Measurements from ENCODE around the gene PLCD4.
A peak's percentile ranks its signal among the peaks of the same experiment; 100 is the strongest.

The PLCD4 gene

DNA sequence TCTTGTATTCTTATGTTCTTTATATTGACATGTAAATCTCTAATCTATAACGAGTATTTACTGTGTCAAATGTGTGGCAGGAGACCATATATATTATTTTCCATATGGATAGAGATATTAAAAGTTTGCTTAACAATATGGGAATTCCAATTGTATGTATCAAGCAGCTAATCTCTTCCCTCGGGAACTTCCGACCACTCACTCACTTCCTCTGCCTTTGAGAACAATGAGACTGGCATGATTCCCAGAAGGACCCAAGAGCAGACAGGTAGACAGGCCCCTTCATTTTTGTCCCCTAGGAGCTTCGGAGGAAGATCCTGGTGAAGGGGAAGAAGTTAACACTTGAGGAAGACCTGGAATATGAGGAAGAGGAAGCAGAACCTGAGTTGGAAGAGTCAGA lies 24.1 kb downstream of the PLCD4 start:
- Mint-ChIP-seq H3K9me3 (no peaks in the 10 kb centered on the region), H3K4me1 (no peaks in the 10 kb centered on the region), H3K27me3 (no peaks in the 10 kb centered on the region), H3K36me3 (ENCODE audit: insufficient read depth) (peaks cover 20% of the 10 kb centered on the region), H3K27ac (ENCODE audit: low read depth) (no peak overlapping the region), H3K4me3 (no peak overlapping the region)
- ATAC-seq (replicated peaks; ENCODE audit: extremely low read depth, poor library complexity, severe bottlenecking) (no peak), DNase-seq (ENCODE audit: low spot score in 2 of 2) (no peak)

DNA sequence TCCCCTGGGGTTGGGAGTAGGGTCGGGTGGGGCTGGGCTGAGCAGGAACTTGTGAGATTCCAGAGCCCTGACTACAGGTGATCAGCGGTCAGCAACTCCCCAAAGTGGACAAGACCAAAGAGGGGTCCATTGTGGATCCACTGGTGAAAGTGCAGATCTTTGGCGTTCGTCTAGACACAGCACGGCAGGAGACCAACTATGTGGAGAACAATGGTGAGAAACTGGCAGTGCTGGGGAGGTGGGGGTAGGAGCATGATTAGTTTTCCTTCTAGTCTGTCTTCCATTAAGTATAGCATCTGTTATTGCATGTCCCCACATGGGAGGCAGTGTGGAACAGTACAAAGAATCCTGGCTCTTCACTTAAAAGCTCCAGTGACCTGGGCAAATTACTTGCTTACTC lies 28.0 kb downstream of the PLCD4 start:
- ATAC-seq (replicated peaks; ENCODE audit: extremely low read depth, poor library complexity, severe bottlenecking) (no peak), DNase-seq (ENCODE audit: low spot score in 2 of 2) (no peak)
- peaks cover 45% of the 10 kb centered on the region for H3K36me3 Mint-ChIP-seq (ENCODE audit: insufficient read depth)
- no peaks in the 10 kb centered on the region for H3K9me3 Mint-ChIP-seq
- H3K27me3 Mint-ChIP-seq: no peaks in the 10 kb centered on the region
- H3K4me1 Mint-ChIP-seq: peaks cover 5% of the 10 kb centered on the region
- no peak overlapping the region for H3K27ac Mint-ChIP-seq (ENCODE audit: low read depth)
- no peak overlapping the region for H3K4me3 Mint-ChIP-seq

DNA sequence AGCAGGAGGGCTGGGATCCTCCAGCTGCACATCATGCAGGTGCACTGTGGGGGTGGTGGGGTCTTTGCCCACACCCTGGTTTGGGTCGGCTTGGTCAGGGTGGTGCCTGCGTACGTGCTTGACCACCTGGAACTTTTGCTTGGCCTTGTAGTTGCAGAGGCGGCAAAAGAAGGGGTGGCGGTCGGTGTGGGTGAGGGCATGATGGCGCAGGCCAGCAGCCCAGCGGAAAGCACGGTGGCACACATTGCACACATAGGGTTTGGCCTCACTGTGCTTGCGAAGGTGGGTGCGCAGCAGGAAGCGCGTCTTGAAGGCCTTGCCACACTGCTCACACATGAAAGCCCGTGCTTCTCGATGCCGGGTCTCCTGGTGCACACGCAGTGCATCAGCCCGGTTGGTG lies 30.7 kb downstream of the PLCD4 start:
- ATAC-seq (replicated peaks; ENCODE audit: extremely low read depth, poor library complexity, severe bottlenecking): no peak
- DNase-seq (ENCODE audit: low spot score in 2 of 2): no peak
- H3K4me3 Mint-ChIP-seq: no peak overlapping the region
- H3K27me3 Mint-ChIP-seq: no peaks in the 10 kb centered on the region
- no peaks in the 10 kb centered on the region for H3K9me3 Mint-ChIP-seq
- peaks cover 57% of the 10 kb centered on the region for H3K36me3 Mint-ChIP-seq (ENCODE audit: insufficient read depth)
- H3K4me1 Mint-ChIP-seq: peaks cover 5% of the 10 kb centered on the region
- no peak overlapping the region for H3K27ac Mint-ChIP-seq (ENCODE audit: low read depth)

DNA sequence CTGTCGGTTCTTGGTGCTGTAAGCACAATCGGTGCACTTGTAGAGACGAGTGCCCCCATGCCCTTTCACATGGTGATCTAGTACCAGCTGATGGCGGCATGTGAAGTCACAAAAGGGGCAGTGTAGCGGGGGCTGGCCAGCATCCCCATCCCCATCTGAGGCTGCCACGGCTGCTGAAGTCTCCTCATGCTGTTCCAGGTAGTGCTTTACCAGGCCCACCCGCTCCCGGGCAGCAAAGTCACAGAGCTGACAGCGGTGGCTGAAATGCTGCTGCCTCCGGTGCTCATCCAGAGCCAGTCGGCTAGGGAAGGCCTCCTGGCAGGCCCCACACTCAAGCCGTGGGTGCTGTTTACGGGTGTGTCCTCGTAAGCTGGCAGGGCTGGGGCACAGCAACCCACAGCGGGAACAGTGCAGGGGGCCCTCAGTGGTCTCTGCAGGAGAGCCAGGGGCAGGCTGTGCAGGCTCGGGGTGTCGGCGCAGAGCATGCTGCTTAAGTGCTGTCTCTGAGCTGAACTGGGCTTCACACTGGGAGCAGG lies 34.5 kb downstream of the PLCD4 start:
- no peak for ATAC-seq (replicated peaks; ENCODE audit: extremely low read depth, poor library complexity, severe bottlenecking)
- Mint-ChIP-seq H3K4me1 (peaks cover 5% of the 10 kb centered on the region), H3K27me3 (no peaks in the 10 kb centered on the region), H3K4me3 (no peak overlapping the region), H3K9me3 (no peaks in the 10 kb centered on the region), H3K27ac (ENCODE audit: low read depth) (no peak overlapping the region), H3K36me3 (ENCODE audit: insufficient read depth) (peaks cover 56% of the 10 kb centered on the region)
- DNase-seq (ENCODE audit: low spot score in 2 of 2): no peak

DNA sequence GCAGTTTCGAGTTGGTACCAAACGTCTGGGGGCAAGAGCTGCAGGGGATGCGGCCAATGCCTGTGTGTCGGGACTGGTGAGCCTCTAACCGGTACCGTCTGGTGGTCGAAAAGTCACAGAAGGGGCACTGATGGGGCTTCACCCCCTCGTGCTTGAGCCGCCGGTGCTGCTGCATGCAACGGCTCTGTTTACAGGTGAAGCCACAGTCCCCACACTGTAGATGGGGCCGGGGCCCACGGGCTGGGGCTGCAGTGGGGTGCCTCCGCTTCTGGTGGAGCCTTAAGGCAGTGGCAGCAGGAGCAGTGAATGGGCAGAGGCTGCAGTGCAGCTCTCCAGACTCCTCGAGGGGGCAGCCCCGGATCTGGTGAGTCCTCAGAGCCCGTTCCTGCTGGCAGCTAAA lies 35.1 kb downstream of the PLCD4 start:
- H3K36me3 Mint-ChIP-seq (ENCODE audit: insufficient read depth): peaks cover 60% of the 10 kb centered on the region
- H3K9me3 Mint-ChIP-seq: no peaks in the 10 kb centered on the region
- no peak for DNase-seq (ENCODE audit: low spot score in 2 of 2)
- ATAC-seq (replicated peaks; ENCODE audit: extremely low read depth, poor library complexity, severe bottlenecking): no peak
- no peak overlapping the region for H3K27ac Mint-ChIP-seq (ENCODE audit: low read depth)
- peaks cover 1% of the 10 kb centered on the region for H3K4me1 Mint-ChIP-seq
- H3K27me3 Mint-ChIP-seq: no peaks in the 10 kb centered on the region
- H3K4me3 Mint-ChIP-seq: no peak overlapping the region

DNA sequence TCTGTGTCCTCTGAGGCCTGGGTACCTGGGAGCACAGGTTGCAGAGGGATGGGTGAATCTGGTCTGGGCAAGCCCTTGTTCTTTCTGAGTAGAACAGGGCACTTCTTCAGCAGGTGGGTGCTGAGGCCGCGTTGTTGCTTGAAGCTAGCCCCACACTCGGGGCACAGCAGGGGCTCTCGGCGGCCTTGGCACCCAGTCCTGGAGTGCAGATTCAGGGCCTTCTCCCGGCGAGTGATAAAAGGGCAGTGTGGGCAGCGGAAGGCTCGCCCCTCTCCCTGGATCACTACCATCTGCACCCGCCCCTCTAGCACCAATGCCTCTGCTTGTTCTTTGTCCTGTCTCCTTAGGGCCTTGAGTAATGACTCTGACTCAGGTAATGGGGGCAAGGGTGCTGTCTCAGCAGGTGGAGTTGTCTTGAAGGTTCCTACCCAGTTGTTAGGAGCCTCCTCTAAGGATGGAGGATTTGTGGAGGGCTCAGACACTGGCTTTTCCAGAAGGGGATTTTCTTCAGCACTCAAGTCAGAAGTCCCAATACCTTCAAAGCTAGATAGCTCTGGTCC lies 36.1 kb downstream of the PLCD4 start:
- ATAC-seq (replicated peaks; ENCODE audit: extremely low read depth, poor library complexity, severe bottlenecking) (no peak), DNase-seq (ENCODE audit: low spot score in 2 of 2) (no peak)
- no peak overlapping the region for H3K4me3 Mint-ChIP-seq
- H3K27ac Mint-ChIP-seq (ENCODE audit: low read depth): peak overlapping the region; percentile 32
- no peaks in the 10 kb centered on the region for H3K9me3 Mint-ChIP-seq
- H3K36me3 Mint-ChIP-seq (ENCODE audit: insufficient read depth): peaks cover 64% of the 10 kb centered on the region
- peaks cover 10% of the 10 kb centered on the region for H3K4me1 Mint-ChIP-seq
- H3K27me3 Mint-ChIP-seq: no peaks in the 10 kb centered on the region

DNA sequence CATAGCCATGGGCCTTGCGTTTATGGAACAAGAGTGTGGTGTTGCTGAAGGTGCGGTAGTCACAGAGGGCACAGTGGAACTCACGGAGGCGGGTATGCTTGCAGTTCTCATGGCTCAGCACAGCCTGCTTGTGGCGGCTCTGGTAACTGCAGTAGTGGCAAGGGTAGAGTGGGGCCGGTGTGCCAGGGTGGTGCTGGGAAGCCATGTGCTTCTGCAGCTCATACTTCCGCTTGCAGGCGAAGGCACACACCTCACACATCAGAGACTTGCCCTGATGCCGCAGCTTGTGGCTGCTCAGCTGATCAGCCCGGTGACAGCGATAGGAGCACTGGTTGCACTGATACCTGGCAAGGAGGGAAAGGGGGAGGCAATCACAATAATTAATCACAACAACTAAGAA lies 37.0 kb downstream of the PLCD4 start:
- no peak for DNase-seq (ENCODE audit: low spot score in 2 of 2)
- Mint-ChIP-seq H3K4me3 (no peak overlapping the region), H3K27ac (ENCODE audit: low read depth) (no peak overlapping the region), H3K27me3 (no peaks in the 10 kb centered on the region), H3K9me3 (no peaks in the 10 kb centered on the region), H3K4me1 (peaks cover 10% of the 10 kb centered on the region), H3K36me3 (ENCODE audit: insufficient read depth) (peaks cover 59% of the 10 kb centered on the region)
- ATAC-seq (replicated peaks; ENCODE audit: extremely low read depth, poor library complexity, severe bottlenecking): no peak

DNA sequence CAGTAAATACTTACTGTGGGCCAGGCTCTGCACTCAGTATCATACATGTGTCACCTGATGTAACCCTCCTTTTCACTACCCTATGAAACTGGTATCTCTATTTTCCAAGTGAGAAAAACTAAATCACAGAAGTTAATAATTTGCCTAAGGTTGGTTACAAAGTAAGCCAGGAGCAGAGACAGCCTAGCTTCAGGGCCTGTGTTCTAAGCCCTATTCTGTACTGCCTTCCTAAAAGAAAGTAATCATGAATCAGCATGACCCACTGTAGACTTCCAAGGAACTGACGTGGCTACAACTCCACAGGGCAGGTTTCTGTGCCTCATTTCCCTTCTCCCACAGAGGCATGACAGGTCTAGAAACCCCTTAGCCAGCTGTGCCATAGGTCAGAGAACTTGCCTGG lies 37.4 kb downstream of the PLCD4 start:
- ATAC-seq (replicated peaks; ENCODE audit: extremely low read depth, poor library complexity, severe bottlenecking) (no peak), DNase-seq (ENCODE audit: low spot score in 2 of 2) (no peak)
- Mint-ChIP-seq H3K4me1 (peaks cover 10% of the 10 kb centered on the region), H3K27ac (ENCODE audit: low read depth) (no peak overlapping the region), H3K9me3 (no peaks in the 10 kb centered on the region), H3K27me3 (no peaks in the 10 kb centered on the region), H3K36me3 (ENCODE audit: insufficient read depth) (peaks cover 58% of the 10 kb centered on the region), H3K4me3 (no peak overlapping the region)

DNA sequence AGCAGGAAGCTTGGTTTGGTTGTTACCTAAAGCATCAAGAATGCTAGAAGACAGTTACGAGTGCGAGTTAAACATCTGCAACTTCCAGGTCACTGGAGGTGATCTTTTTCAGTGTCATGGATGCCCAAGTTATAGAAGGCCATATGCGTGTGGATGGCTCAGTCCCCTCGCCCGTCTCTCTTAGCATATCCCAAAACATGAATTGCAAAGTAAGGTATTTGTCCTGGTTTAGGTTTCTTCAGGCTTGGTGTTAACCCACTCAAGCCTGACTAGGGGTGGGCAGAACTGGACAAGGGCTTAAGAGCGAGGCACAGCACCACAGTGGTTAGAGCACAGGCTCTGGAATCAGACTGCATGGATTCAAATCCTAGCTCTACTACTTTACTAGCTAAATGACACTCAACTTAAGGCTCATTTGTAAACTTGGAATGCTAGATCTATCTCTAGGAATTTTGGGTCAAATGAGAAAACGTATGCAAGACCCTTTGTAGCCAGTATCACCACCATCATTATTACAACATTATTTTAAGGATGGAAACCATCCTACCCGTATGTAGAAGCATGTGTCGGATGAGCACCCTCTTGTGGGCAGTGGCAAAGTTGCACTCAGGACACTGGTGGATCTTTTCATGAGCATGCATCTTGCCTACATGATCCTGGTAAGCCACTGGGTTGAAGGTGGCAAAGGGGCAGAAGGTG lies 40.5 kb downstream of the PLCD4 start:
- ATAC-seq (replicated peaks; ENCODE audit: extremely low read depth, poor library complexity, severe bottlenecking) (peak; percentile 65), DNase-seq (ENCODE audit: low spot score in 2 of 2) (peak; percentile 27 to 35)
- H3K4me3 Mint-ChIP-seq: no peak overlapping the region
- no peaks in the 10 kb centered on the region for H3K9me3 Mint-ChIP-seq
- no peak overlapping the region for H3K27ac Mint-ChIP-seq (ENCODE audit: low read depth)
- H3K27me3 Mint-ChIP-seq: no peaks in the 10 kb centered on the region
- H3K36me3 Mint-ChIP-seq (ENCODE audit: insufficient read depth): peaks cover 69% of the 10 kb centered on the region
- peaks cover 10% of the 10 kb centered on the region for H3K4me1 Mint-ChIP-seq

DNA sequence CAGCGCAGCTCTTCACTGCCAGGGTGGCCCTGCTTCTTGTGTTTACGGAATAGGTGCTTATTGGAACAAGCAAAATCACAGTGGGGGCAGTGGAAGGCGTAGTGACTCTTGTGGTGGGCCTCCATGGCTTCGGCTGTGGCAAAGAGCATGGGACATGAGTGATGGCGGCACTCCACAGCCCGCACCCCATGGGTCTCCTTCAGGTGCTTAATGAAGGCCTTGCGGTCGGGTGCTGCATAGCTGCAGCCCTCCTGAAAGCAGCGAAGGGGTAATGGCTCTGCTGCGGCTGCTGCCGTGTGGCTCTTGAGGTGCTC lies 41.0 kb downstream of the PLCD4 start:
- ATAC-seq (replicated peaks; ENCODE audit: extremely low read depth, poor library complexity, severe bottlenecking) (no peak), DNase-seq (ENCODE audit: low spot score in 2 of 2) (no peak)
- H3K4me1 Mint-ChIP-seq: peaks cover 10% of the 10 kb centered on the region
- no peak overlapping the region for H3K4me3 Mint-ChIP-seq
- no peaks in the 10 kb centered on the region for H3K9me3 Mint-ChIP-seq
- H3K27me3 Mint-ChIP-seq: no peaks in the 10 kb centered on the region
- peaks cover 73% of the 10 kb centered on the region for H3K36me3 Mint-ChIP-seq (ENCODE audit: insufficient read depth)
- no peak overlapping the region for H3K27ac Mint-ChIP-seq (ENCODE audit: low read depth)

DNA sequence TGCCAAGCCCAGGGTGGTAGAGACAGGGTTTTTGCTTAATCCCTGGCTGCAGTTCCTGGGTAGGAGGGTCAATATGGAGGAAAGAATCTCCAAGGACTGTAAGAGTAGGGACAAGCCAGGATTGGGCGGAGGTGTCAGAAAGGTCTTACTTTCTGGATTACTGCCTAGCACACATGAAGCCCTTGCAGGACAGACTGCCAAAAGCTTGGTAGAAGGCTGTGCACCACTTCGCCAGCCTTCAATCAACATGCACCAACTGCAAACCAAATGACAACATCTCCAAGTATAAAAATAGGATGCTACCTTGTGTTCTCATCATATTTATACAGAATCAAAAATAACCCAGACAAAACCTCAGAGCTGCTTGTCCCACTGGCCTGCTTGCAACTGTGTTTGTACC lies 48.1 kb downstream of the PLCD4 start:
- ATAC-seq (replicated peaks; ENCODE audit: extremely low read depth, poor library complexity, severe bottlenecking) (no peak), DNase-seq (ENCODE audit: low spot score in 2 of 2) (no peak)
- Mint-ChIP-seq H3K4me3 (no peak overlapping the region), H3K27ac (ENCODE audit: low read depth) (no peak overlapping the region), H3K27me3 (no peaks in the 10 kb centered on the region), H3K4me1 (peaks cover 32% of the 10 kb centered on the region), H3K9me3 (no peaks in the 10 kb centered on the region), H3K36me3 (ENCODE audit: insufficient read depth) (peaks cover 51% of the 10 kb centered on the region)

DNA sequence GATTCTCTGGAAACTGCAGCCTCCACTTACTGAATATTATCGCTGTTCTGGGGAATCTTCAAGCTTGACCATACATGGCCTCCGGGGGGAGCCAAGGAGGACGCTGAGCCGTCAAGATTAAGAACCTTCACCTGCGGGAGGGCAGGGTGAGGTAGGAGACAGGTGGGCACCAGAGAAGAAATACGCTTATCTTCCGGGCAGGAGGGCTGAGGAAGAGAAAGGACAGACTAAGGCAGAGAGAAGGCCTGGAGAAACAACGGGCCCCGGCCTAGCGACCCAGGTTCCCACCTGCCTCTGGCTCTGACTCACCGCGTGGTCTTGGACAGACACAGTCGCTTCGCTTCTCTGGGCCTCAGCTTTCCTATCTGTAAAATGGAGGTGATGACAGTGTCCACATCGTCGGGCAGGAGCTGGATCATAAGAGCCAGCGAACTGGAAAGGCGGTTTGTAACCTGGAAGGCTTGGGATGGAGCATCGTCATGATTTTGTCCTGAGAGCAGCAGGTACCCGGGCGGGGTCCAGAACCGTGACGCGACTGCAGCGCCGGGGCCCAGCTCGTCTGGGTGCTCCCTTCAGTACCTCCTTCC lies 51.1 kb downstream of the PLCD4 start:
- DNase-seq (ENCODE audit: low spot score in 2 of 2): no peak
- Mint-ChIP-seq H3K27me3 (no peaks in the 10 kb centered on the region), H3K27ac (ENCODE audit: low read depth) (peak overlapping the region; percentile 91), H3K4me1 (peaks cover 32% of the 10 kb centered on the region), H3K4me3 (peak overlapping the region; percentile 91), H3K9me3 (no peaks in the 10 kb centered on the region), H3K36me3 (ENCODE audit: insufficient read depth) (peaks cover 30% of the 10 kb centered on the region)
- peak; percentile 38 for ATAC-seq (replicated peaks; ENCODE audit: extremely low read depth, poor library complexity, severe bottlenecking)
